ENCODE results near the gene CD1C.

GRCh38 chr1:158285756-158286241 is 3.9 kb upstream of the CD1C start:
- TF ChIP-seq CTCF (conservative IDR thresholded peaks at IDR 0.05; ENCODE audit: low read depth, low read length), result no peak
- no peak for TF ChIP-seq EZH2 (IDR thresholded peaks at IDR 0.05; ENCODE audit: low read length, unreplicated experiment)

Measured in PC-3 (cell line).